HEK293 (cell line): ENCODE results near the gene TUNAR.

ENCODE experiments used
- CTCF ChIA-PET: fragments of 350-600 bp; formaldehyde crosslinking; extraction: SDS; loops from one replicate; lab custom pipeline; 2021; ENCODE audit warnings: antibody characterized with exemption; lab: Yijun Ruan, JAX
- POLR2A ChIA-PET: fragments of 300-600 bp; formaldehyde crosslinking; extraction: SDS; loops from one replicate; lab custom pipeline; 2020; ENCODE audit warnings: antibody characterized with exemption, inconsistent platforms; lab: Yijun Ruan, JAX
- H3K27ac ChIP-seq: fragments of 200-500 bp; sonication (Bioruptor generic); 2 replicates; pipeline ENCODE4 v1.5.1; 2014; ENCODE audit warnings: low read depth, low read length, control low read depth, inconsistent platforms; ENCODE audit errors: extremely low read depth
- H3K36me3 ChIP-seq, 2 experiments: fragments of 200-500 bp in 1 of 2; sonication (Bioruptor generic) in 1 of 2; 1 replicate in 1 of 2; 2 replicates in 1 of 2; pipeline ENCODE4 v1.5.1; 2014 to 2017; ENCODE audit warnings: inconsistent platforms in 2 of 2, low read length in 2 of 2; ENCODE audit not compliant: control insufficient read depth in 2 of 2, insufficient read depth in 1 of 2
- H3K4me1 ChIP-seq: fragments of 200-500 bp; sonication (Bioruptor generic); 2 replicates; pipeline ENCODE4 v1.5.1; 2014; ENCODE audit warnings: mild to moderate bottlenecking, low read length, inconsistent platforms; ENCODE audit not compliant: control insufficient read depth, insufficient read depth
- H3K4me3 ChIP-seq: 2 replicates; pipeline ENCODE4 v1.5.1; 2011; ENCODE audit warnings: low read depth, mild to moderate bottlenecking, control low read depth, low read length, moderate library complexity
- H3K9me3 ChIP-seq: fragments of 200-500 bp; sonication (Bioruptor generic); 2 replicates; pipeline ENCODE4 v1.5.1; 2014; ENCODE audit warnings: low read depth, low read length, inconsistent platforms; ENCODE audit not compliant: control insufficient read depth, insufficient read depth
- BCL11A ChIP-seq: fragments of 450-650 bp; formaldehyde crosslinking; IDR thresholded peaks from 2 replicates; pipeline ENCODE4 v1.5.1; 2016; ENCODE audit warnings: low read depth, missing biosample characterization, missing genetic modification characterization
- PRDM1 ChIP-seq: fragments of 450-650 bp; formaldehyde crosslinking; IDR thresholded peaks from 2 replicates; pipeline ENCODE4; 2016; ENCODE audit warnings: missing biosample characterization, missing genetic modification characterization
- TCF7L2 ChIP-seq: IDR thresholded peaks from 2 replicates; pipeline ENCODE4 v1.6.1; 2011; ENCODE audit warnings: low read depth, mild to moderate bottlenecking, inconsistent platforms, low read length, moderate library complexity, borderline replicate concordance
- ZBTB21 ChIP-seq: fragments of 450-650 bp; formaldehyde crosslinking; IDR thresholded peaks from 2 replicates; pipeline ENCODE4 v1.5.1; 2017; ENCODE audit warnings: missing biosample characterization, missing genetic modification characterization
- ZBTB48 ChIP-seq: fragments of 450-650 bp; formaldehyde crosslinking; IDR thresholded peaks from 2 replicates; pipeline ENCODE4 v1.5.1; 2016; ENCODE audit warnings: missing biosample characterization, missing genetic modification characterization
- ZFP69B ChIP-seq: fragments of 450-650 bp; formaldehyde crosslinking; IDR thresholded peaks from 2 replicates; pipeline ENCODE4 v1.5.1; 2016; ENCODE audit warnings: missing biosample characterization, missing genetic modification characterization
- ZNF121 ChIP-seq: fragments of 450-650 bp; formaldehyde crosslinking; IDR thresholded peaks from 2 replicates; pipeline ENCODE4 v1.5.1; 2016; ENCODE audit warnings: missing biosample characterization, missing genetic modification characterization
- ZNF174 ChIP-seq: fragments of 450-650 bp; formaldehyde crosslinking; IDR thresholded peaks from 2 replicates; pipeline ENCODE4 v1.5.0; 2017; ENCODE audit warnings: missing biosample characterization, mild to moderate bottlenecking, missing genetic modification characterization
- ZNF18 ChIP-seq: fragments of 450-650 bp; formaldehyde crosslinking; IDR thresholded peaks from 2 replicates; pipeline ENCODE4 v1.5.1; 2016; ENCODE audit warnings: missing biosample characterization, missing genetic modification characterization
- ZNF19 ChIP-seq: fragments of 450-650 bp; formaldehyde crosslinking; IDR thresholded peaks from 2 replicates; pipeline ENCODE4; 2016; ENCODE audit warnings: missing biosample characterization, missing genetic modification characterization, low read depth
- ZNF239 ChIP-seq: fragments of 450-650 bp; formaldehyde crosslinking; IDR thresholded peaks from 2 replicates; pipeline ENCODE4 v1.5.1; 2016; ENCODE audit warnings: missing biosample characterization, missing genetic modification characterization
- ZNF26 ChIP-seq: fragments of 450-650 bp; formaldehyde crosslinking; IDR thresholded peaks from 2 replicates; pipeline ENCODE4 v1.5.1; 2016; ENCODE audit warnings: missing biosample characterization, missing genetic modification characterization
- ZNF37A ChIP-seq: fragments of 450-650 bp; IDR thresholded peaks from 2 replicates; pipeline ENCODE4 v1.5.1; 2018; ENCODE audit warnings: missing biosample characterization, missing genetic modification characterization
- ZNF391 ChIP-seq: fragments of 450-650 bp; formaldehyde crosslinking; IDR thresholded peaks from 2 replicates; pipeline ENCODE4 v1.5.1; 2016; ENCODE audit warnings: low read depth, missing biosample characterization, missing genetic modification characterization, borderline replicate concordance
- ZNF416 ChIP-seq: fragments of 450-650 bp; formaldehyde crosslinking; IDR thresholded peaks from 2 replicates; pipeline ENCODE4 v1.5.1; 2016; ENCODE audit warnings: missing biosample characterization, missing genetic modification characterization
- ZNF426 ChIP-seq: fragments of 450-650 bp; formaldehyde crosslinking; IDR thresholded peaks from 2 replicates; pipeline ENCODE4 v1.5.1; 2017; ENCODE audit warnings: missing biosample characterization, missing genetic modification characterization, mild to moderate bottlenecking, inconsistent platforms, moderate library complexity
- ZNF560 ChIP-seq: fragments of 450-650 bp; formaldehyde crosslinking; IDR thresholded peaks from 2 replicates; pipeline ENCODE4 v1.5.1; 2017; ENCODE audit warnings: missing biosample characterization, missing genetic modification characterization, borderline replicate concordance
- ZNF626 ChIP-seq: fragments of 450-650 bp; sonication (Bioruptor Pico); formaldehyde crosslinking; IDR thresholded peaks from 2 replicates; pipeline ENCODE4 v1.5.1; 2018; ENCODE audit warnings: missing biosample characterization, missing genetic modification characterization, inconsistent platforms
- ZNF664 ChIP-seq: fragments of 450-650 bp; formaldehyde crosslinking; IDR thresholded peaks from 2 replicates; pipeline ENCODE4 v1.5.1; 2016; ENCODE audit warnings: missing biosample characterization, missing genetic modification characterization
- ZNF670 ChIP-seq: fragments of 450-650 bp; formaldehyde crosslinking; IDR thresholded peaks from 2 replicates; pipeline ENCODE4 v1.5.1; 2016; ENCODE audit warnings: missing biosample characterization, missing genetic modification characterization, low read depth
- TF ChIP-seq, protein P1 (sequence below): fragments of 450-650 bp; formaldehyde crosslinking; IDR thresholded peaks from 2 replicates; pipeline ENCODE4 v1.5.1; 2016; ENCODE audit warnings: missing biosample characterization, missing genetic modification characterization
- TF ChIP-seq, protein P2 (sequence below): fragments of 450-650 bp; formaldehyde crosslinking; IDR thresholded peaks from 2 replicates; pipeline ENCODE4 v1.5.1; 2016; ENCODE audit warnings: missing biosample characterization, missing genetic modification characterization
- TF ChIP-seq, protein P3 (sequence below): fragments of 450-650 bp; formaldehyde crosslinking; IDR thresholded peaks from 2 replicates; pipeline ENCODE4 v1.5.1; 2016; ENCODE audit warnings: missing biosample characterization, missing genetic modification characterization

TUNAR gene

DNA sequence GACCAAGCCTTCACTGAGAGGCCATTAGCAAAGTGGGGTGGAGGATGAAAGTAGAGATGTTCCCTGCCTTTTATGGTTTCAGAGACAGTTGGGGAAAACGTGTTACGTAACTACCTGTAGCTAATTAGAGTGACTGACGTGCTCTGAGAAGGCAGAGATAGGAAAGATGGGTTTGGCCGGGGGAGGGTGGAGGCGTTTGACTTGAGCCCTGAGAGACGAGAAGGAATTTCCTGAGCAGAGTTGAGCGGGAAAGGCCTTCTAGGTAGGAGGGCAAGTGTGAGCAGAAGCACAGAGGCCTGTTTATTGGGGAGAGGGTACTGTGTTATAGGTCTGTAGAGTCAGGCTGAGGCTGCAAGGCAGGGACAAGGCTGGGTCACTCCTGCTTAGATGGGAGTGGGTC lies 8.6 kb downstream of the TUNAR start (continued):
- TF ChIP-seq ZNF416 (tag by site-specific recombination), result no peak
- TF ChIP-seq PRDM1 (tag by site-specific recombination), result no peak
- no peak for TF ChIP-seq BCL11A (tag by site-specific recombination)
- TF ChIP-seq, all 188 proteins: peak for 0

DNA sequence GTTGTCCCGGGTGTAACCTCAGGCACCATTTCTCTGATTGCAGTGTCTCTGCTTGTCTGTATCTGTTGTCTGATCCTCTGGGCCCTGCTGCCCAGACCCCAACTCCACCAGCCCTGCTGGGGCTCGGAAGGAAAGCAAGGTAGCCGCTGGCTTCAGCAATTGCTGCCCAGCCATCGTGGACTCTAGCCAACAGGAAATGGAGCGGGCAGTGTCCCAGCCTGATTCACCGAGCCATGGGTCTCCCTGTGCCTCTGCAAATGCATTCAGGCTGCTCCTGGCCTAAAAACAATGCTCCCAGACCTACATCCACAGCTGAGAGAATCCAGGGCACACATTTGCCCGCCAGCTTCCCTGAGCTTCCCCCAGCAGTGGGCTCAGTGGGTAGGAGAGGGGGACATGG lies 9.2 kb downstream of the TUNAR start:
- no peaks in the 10 kb centered on the region for H3K4me1 ChIP-seq
- no peaks in the 10 kb centered on the region for H3K36me3 ChIP-seq
- POLR2A ChIA-PET, result no interaction called here
- no peak overlapping the region for H3K27ac ChIP-seq
- no peaks in the 10 kb centered on the region for H3K9me3 ChIP-seq
- TF ChIP-seq ZNF37A (tag by site-specific recombination) (no peak), ZNF391 (tag by site-specific recombination) (no peak), ZNF26 (tag by site-specific recombination) (no peak), ZFP69B (no peak), ZNF121 (tag by site-specific recombination) (no peak), ZNF239 (no peak), ZNF670 (tag by site-specific recombination) (no peak), ZNF426 (tag by site-specific recombination) (no peak), ZBTB21 (tag by site-specific recombination) (no peak), ZNF18 (tag by site-specific recombination) (no peak), ZNF626 (no peak), ZNF664 (tag by site-specific recombination) (no peak), TCF7L2 (no peak), ZBTB48 (tag by site-specific recombination) (no peak), ZNF560 (tag by site-specific recombination) (no peak), ZNF174 (tag by site-specific recombination) (no peak), ZNF19 (tag by site-specific recombination) (no peak)
- TF ChIP-seq, protein P1, sequence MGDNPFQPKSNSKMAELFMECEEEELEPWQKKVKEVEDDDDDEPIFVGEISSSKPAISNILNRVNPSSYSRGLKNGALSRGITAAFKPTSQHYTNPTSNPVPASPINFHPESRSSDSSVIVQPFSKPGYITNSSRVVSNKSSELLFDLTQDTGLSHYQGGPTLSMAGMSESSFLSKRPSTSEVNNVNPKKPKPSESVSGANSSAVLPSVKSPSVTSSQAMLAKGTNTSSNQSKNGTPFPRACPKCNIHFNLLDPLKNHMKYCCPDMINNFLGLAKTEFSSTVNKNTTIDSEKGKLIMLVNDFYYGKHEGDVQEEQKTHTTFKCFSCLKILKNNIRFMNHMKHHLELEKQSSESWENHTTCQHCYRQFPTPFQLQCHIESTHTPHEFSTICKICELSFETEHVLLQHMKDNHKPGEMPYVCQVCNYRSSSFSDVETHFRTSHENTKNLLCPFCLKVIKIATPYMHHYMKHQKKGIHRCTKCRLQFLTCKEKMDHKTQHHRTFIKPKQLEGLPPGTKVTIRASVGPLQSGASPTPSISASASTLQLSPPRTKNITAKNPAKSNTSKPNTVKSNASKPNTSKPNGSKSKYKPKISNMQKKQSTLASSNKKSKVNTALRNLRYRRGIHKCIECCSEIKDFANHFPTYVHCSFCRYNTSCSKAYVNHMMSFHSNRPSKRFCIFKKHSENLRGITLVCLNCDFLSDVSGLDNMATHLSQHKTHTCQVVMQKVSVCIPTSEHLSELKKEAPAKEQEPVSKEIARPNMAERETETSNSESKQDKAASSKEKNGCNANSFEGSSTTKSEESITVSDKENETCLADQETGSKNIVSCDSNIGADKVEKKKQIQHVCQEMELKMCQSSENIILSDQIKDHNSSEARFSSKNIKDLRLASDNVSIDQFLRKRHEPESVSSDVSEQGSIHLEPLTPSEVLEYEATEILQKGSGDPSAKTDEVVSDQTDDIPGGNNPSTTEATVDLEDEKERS (tag by site-specific recombination), result no peak
- TF ChIP-seq, protein P2, sequence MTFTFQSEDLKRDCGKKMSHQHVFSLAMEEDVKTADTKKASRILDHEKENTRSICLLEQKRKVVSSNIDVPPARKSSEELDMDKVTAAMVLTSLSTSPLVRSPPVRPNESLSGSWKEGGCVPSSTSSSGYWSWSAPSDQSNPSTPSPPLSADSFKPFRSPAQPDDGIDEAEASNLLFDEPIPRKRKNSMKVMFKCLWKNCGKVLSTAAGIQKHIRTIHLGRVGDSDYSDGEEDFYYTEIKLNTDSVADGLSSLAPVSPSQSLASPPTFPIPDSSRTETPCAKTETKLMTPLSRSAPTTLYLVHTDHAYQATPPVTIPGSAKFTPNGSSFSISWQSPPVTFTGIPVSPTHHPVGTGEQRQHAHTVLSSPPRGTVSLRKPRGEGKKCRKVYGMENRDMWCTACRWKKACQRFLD (tag by site-specific recombination), result no peak
- TF ChIP-seq, protein P3, sequence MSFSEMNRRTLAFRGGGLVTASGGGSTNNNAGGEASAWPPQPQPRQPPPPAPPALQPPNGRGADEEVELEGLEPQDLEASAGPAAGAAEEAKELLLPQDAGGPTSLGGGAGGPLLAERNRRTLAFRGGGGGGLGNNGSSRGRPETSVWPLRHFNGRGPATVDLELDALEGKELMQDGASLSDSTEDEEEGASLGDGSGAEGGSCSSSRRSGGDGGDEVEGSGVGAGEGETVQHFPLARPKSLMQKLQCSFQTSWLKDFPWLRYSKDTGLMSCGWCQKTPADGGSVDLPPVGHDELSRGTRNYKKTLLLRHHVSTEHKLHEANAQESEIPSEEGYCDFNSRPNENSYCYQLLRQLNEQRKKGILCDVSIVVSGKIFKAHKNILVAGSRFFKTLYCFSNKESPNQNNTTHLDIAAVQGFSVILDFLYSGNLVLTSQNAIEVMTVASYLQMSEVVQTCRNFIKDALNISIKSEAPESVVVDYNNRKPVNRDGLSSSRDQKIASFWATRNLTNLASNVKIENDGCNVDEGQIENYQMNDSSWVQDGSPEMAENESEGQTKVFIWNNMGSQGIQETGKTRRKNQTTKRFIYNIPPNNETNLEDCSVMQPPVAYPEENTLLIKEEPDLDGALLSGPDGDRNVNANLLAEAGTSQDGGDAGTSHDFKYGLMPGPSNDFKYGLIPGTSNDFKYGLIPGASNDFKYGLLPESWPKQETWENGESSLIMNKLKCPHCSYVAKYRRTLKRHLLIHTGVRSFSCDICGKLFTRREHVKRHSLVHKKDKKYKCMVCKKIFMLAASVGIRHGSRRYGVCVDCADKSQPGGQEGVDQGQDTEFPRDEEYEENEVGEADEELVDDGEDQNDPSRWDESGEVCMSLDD, result no peak
- no peak overlapping the region for H3K4me3 ChIP-seq
- CTCF ChIA-PET, result no interaction called here
